ENCODE measurements around the gene NR4A3.

The NR4A3 gene

GRCh38 chr9:99831857-99832557 lies 10.3 kb downstream of the NR4A3 start:
- H3K27me3 ChIP-seq (replicated peaks) = peaks cover 24% of the 10 kb centered on the region
- no peak for TF ChIP-seq CTCF (IDR thresholded peaks at IDR 0.05; ENCODE audit: low read depth, low read length, missing control alignments)
- in situ Hi-C loops (cut with HindIII; ENCODE audit: low pct_ligation_motif_present, low sequenced_read_pairs) = no loop called here
- DNase-seq = no peak
- no peak overlapping the region for H3K27ac ChIP-seq
- H3K36me3 ChIP-seq (replicated peaks) = no peaks in the 10 kb centered on the region
- no peak overlapping the region for H3K4me3 ChIP-seq (ENCODE audit: low read depth, low read length)

GRCh38 chr9:99832558-99832864 lies 10.8 kb downstream of the NR4A3 start:
- Histone ChIP-seq H3K27me3 (replicated peaks) (peaks cover 22% of the 10 kb centered on the region), H3K36me3 (replicated peaks) (no peaks in the 10 kb centered on the region), H3K4me3 (ENCODE audit: low read depth, low read length) (no peak overlapping the region), H3K27ac (no peak overlapping the region)
- DNase-seq = no peak
- in situ Hi-C loops (cut with HindIII; ENCODE audit: low pct_ligation_motif_present, low sequenced_read_pairs) = no loop called here
- no peak for TF ChIP-seq CTCF (IDR thresholded peaks at IDR 0.05; ENCODE audit: low read depth, low read length, missing control alignments)

GRCh38 chr9:99833735-99834134 lies 12.1 kb downstream of the NR4A3 start:
- Histone ChIP-seq H3K27ac (no peak overlapping the region), H3K27me3 (replicated peaks) (peaks cover 12% of the 10 kb centered on the region), H3K4me3 (ENCODE audit: low read depth, low read length) (no peak overlapping the region), H3K36me3 (replicated peaks) (no peaks in the 10 kb centered on the region)
- in situ Hi-C loops (cut with HindIII; ENCODE audit: low pct_ligation_motif_present, low sequenced_read_pairs) = no loop called here
- no peak for TF ChIP-seq CTCF (IDR thresholded peaks at IDR 0.05; ENCODE audit: low read depth, low read length, missing control alignments)
- DNase-seq = no peak

DNA sequence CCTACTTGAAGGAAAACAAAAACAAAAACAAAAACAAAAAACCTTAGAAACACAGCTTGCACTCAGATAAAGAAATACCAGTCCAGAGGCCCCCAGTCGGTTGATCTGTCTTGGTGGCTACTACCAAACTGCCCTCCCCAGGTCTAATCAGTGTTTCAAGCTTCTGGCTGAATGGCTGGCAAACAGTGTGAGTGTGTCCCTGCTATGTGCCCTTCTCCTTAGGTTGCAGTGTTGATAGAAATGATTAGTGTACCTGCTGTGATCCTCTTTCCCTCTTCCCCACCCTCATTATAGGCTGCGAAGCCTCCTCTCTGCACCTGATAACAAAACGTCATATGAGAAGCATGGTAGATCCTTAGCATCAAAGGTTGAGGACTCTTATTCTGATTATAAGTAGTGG lies 12.8 kb downstream of the NR4A3 start:
- no peaks in the 10 kb centered on the region for H3K36me3 ChIP-seq (replicated peaks)
- in situ Hi-C loops (cut with HindIII; ENCODE audit: low pct_ligation_motif_present, low sequenced_read_pairs) = no loop called here
- no peak overlapping the region for H3K4me3 ChIP-seq (ENCODE audit: low read depth, low read length)
- H3K27ac ChIP-seq = no peak overlapping the region
- no peak for DNase-seq
- TF ChIP-seq CTCF (IDR thresholded peaks at IDR 0.05; ENCODE audit: low read depth, low read length, missing control alignments) = no peak
- peaks cover 5% of the 10 kb centered on the region for H3K27me3 ChIP-seq (replicated peaks)

DNA sequence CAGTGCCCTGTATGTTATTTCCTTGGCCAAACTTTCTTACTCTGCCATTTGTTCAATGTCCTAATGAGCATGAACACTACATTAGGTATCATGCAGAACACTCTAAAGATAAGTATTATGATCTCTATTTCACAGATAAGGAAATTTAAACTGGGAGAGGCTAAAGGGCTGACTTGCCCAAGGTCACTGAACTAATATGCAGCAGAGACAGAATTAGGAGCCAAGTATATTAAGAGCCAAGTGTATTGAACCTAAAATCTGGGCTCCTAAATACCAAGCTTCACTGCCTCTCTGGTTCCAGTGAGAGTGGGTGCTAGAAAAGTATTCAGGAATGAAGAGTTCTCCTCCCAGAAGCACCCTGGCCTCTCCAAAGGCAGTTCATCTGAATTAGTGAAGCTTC lies 13.5 kb downstream of the NR4A3 start:
- no peak for TF ChIP-seq CTCF (IDR thresholded peaks at IDR 0.05; ENCODE audit: low read depth, low read length, missing control alignments)
- in situ Hi-C loops (cut with HindIII; ENCODE audit: low pct_ligation_motif_present, low sequenced_read_pairs) = no loop called here
- H3K27ac ChIP-seq = no peak overlapping the region
- H3K27me3 ChIP-seq (replicated peaks) = no peaks in the 10 kb centered on the region
- H3K4me3 ChIP-seq (ENCODE audit: low read depth, low read length) = no peak overlapping the region
- DNase-seq = no peak
- no peaks in the 10 kb centered on the region for H3K36me3 ChIP-seq (replicated peaks)

GRCh38 chr9:99835581-99835980 lies 13.9 kb downstream of the NR4A3 start:
- no peak for DNase-seq
- Histone ChIP-seq H3K27me3 (replicated peaks) (no peaks in the 10 kb centered on the region), H3K4me3 (ENCODE audit: low read depth, low read length) (no peak overlapping the region), H3K27ac (no peak overlapping the region), H3K36me3 (replicated peaks) (no peaks in the 10 kb centered on the region)
- in situ Hi-C loops (cut with HindIII; ENCODE audit: low pct_ligation_motif_present, low sequenced_read_pairs) = no loop called here
- no peak for TF ChIP-seq CTCF (IDR thresholded peaks at IDR 0.05; ENCODE audit: low read depth, low read length, missing control alignments)
